Measurements from ENCODE around the gene KLHL26.

DNA sequence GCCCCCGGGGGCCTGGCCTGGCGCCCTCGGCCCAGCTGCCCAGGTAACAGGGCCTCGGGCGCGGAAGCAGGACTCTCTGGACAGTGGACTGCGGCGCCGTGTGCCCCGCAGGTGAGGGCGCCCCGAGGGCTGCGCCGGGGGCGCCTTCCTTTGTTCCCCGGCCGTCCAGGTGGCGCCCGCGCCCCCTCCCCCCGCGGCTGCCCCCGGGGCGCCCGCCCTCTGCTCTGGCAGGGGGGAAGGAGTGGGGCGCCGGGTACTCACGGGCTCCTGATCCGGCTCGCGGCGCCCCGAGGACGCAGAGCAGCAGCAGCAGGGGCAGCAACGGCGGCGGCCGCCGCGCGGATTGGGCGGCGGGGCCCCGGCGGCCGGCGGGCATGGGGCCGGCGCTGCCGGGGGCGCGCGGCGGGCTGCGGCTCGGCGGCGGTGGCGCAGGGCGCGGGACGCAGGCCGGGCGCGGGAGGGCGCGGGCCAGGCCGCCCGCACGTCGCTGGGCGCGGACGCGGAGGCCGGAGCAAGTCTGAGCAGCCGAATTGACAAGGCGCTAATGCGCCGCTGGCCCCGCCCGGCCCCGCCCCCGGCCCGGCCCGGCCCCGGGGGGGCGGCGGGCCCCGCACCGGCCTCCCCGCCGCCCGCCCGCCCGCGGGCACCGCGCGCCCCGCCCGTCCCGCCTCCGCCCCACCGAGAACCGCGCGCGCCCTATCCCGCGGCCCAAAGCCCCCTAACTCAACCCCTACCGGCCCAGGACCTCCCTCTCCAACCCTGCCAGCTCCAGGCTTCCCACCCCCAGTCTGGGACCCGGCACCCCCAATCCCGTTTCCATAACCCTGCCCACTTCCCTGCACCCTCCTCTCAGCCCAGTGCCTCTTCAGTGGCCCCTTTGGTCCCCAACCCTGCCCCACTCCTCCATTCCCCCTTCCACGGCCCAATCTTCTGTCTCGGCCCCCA, 30.3 kb upstream of the KLHL26 start, which contains the start of gene CRLF1:
- TF ChIP-seq, protein P1, sequence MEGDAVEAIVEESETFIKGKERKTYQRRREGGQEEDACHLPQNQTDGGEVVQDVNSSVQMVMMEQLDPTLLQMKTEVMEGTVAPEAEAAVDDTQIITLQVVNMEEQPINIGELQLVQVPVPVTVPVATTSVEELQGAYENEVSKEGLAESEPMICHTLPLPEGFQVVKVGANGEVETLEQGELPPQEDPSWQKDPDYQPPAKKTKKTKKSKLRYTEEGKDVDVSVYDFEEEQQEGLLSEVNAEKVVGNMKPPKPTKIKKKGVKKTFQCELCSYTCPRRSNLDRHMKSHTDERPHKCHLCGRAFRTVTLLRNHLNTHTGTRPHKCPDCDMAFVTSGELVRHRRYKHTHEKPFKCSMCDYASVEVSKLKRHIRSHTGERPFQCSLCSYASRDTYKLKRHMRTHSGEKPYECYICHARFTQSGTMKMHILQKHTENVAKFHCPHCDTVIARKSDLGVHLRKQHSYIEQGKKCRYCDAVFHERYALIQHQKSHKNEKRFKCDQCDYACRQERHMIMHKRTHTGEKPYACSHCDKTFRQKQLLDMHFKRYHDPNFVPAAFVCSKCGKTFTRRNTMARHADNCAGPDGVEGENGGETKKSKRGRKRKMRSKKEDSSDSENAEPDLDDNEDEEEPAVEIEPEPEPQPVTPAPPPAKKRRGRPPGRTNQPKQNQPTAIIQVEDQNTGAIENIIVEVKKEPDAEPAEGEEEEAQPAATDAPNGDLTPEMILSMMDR (IDR thresholded peaks at IDR 0.05): no peak
- no peak for TF ChIP-seq POLR2A (IDR thresholded peaks at IDR 0.05)
- TF ChIP-seq POLR2AphosphoS5 (IDR thresholded peaks at IDR 0.05): no peak
